T-helper 9 cell (primary cell): ENCODE data around the gene GRK3.

ENCODE experiments used
- DNase-seq: peaks from one replicate; pipeline ENCODE4 v3.0.0-alpha.2; 2020

The GRK3 gene

GRCh38 chr22:25741692-25742626 is 177.5 kb downstream of the GRK3 start, which contains the start of gene MYO18B:
Gene MYO18B (plus strand): TSS chr22:25742188. CDS start chr22:25761093, 18,905 bp downstream.
- no peak for DNase-seq

- DNase-seq = no peak
Observed at GRCh38 chr22:25742918-25743708, 178.6 kb downstream of the GRK3 start.

GRCh38 chr22:25744694-25745093 is 180.2 kb downstream of the GRK3 start:
- no peak for DNase-seq

GRCh38 chr22:25745341-25746011 is 181.0 kb downstream of the GRK3 start:
- DNase-seq = no peak

GRCh38 chr22:25746012-25746373 is 181.5 kb downstream of the GRK3 start:
- DNase-seq = no peak

GRCh38 chr22:25747245-25747944 is 182.9 kb downstream of the GRK3 start:
- DNase-seq = no peak

GRCh38 chr22:25748140-25748539 is 183.7 kb downstream of the GRK3 start:
- DNase-seq = no peak

- no peak for DNase-seq
Observed at GRCh38 chr22:25748704-25749103, 184.2 kb downstream of the GRK3 start.

- no peak for DNase-seq
Observed at GRCh38 chr22:25749420-25750169, 185.1 kb downstream of the GRK3 start.

GRCh38 chr22:25750569-25751173 is 186.2 kb downstream of the GRK3 start:
- DNase-seq = no peak

- no peak for DNase-seq
Observed at GRCh38 chr22:25751174-25751581, 186.7 kb downstream of the GRK3 start.

GRCh38 chr22:25752615-25753214 is 188.2 kb downstream of the GRK3 start:
- no peak for DNase-seq

GRCh38 chr22:25753252-25753651 is 188.8 kb downstream of the GRK3 start:
- no peak for DNase-seq

- no peak for DNase-seq
Observed at GRCh38 chr22:25754527-25755202, 190.2 kb downstream of the GRK3 start.

GRCh38 chr22:25757686-25758085 is 193.2 kb downstream of the GRK3 start:
- no peak for DNase-seq

GRCh38 chr22:25758316-25758715 is 193.8 kb downstream of the GRK3 start:
- DNase-seq = no peak

- no peak for DNase-seq
Observed at GRCh38 chr22:25759825-25760231, 195.4 kb downstream of the GRK3 start.

- no peak for DNase-seq
Observed at GRCh38 chr22:25760294-25760693, 195.8 kb downstream of the GRK3 start.

GRCh38 chr22:25760848-25761595 is 196.5 kb downstream of the GRK3 start:
- no peak for DNase-seq
